A549 treated with AZD9567 at 1 μM for 4 hours (cell line): ENCODE results near the gene PATE4. TPM values are rescaled to one million over a fixed set of nuclear protein-coding genes. Genes with fewer than 3 reads are reported as not detected.

ENCODE experiments used
- total RNA-seq: library from RNA; stranded (reverse); fragments of 200-300 nt; extraction: Qiagen RNA extraction; gene quantifications from 5 replicates; pipeline ENCODE4 v1.2.3, GENCODE V29; 2022; ENCODE audit not compliant: insufficient read depth

PATE4 gene, protein sequence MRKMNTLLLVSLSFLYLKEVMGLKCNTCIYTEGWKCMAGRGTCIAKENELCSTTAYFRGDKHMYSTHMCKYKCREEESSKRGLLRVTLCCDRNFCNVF
- not detected in 5 replicates for total RNA-seq

DNA sequence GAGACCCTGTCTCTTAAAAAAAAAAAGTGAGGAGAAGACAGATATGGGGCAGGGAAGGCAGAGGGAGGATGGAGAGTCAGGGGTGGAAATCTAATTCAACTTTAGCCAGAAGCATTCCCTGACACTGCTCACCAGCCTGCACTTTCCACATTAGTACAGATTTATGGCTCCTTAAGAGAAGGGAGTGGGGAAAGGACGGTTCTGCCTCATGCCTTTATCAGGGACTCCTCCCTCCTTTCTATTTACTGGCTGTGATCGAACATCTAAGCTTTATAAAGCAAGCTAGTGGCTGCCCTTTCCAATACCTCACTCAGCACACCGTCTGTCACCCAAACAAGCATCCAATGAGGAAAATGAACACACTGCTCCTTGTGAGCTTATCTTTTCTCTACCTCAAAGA lies at the start of gene PATE4:
PATE4 (plus strand) TSS at position 301 of the 400 bp plus-strand sequence; CDS start at position 345, 44 bp downstream.

DNA sequence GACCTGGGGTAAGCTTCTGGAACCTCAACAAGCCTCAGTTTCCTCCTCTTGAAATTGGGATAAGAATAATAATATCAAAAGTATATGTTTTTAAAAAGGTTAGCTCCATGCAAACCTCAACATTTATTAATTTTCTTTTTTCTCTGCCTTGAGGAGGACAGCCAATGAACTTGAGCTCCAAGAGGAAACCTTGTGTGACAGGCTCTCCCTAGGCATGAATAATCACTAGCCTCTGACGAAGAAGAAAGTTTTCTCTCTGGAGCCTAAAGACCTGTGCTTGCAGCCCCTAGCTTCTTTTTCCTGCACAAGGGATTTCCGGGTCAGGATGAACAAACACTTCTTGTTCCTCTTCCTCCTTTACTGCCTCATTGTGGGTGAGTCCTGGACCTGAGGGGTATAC lies 45.3 kb upstream of the PATE4 start, which contains the start of gene PATE3:
PATE3 (plus strand) TSS at position 301 of the 400 bp plus-strand sequence; CDS start at position 326, 25 bp downstream.

DNA sequence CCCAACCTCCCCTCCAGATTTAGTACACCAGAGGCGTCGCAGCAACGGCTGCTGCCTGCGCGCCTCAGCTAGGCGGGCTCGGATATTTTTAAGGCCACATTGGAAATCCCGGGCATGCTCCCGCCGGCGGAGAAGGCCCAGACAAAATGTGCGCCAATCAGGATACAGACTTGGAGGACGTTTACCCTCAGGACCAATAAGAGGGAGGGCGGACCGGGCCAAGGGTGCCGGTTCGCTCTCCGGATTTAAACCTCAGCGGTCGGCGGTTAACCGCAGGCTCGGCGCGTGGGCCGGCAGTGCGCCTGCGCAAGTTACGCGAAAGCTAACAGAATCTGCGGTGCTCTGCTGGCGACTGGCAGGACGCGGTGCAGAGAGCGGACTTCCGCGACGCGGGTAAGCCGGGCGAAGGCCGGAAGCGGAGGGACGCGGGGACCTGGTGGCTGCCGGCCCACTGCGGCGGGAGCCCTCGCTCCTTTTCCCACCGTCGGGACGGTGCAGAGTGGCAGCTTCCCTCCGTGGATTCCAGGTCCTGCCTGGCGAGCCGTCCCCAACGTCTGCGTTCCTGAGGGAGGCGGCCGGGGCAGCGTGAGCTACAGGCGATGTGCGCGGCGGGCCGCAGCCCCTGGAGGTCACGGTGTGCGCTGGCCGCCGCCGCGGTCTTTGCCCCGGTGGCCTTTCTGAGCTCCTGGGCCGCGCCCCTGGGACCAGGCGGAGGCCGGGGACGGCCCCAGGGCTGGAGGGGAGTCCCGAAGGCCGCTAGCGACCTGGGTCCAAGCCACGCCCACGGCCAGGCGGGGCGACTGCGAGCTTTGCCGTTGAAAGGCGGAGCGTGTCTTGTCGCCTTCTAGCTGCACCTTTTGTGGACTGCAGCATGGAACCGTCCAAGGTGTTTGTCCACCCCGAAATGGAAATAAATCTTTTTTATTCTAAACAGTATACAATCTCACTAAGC lies 54.5 kb downstream of the PATE4 start, which contains the start of gene HYLS1:
HYLS1 (plus strand) TSS at position 296 of the 952 bp plus-strand sequence. CDS start 11,701 bp downstream, outside the sequence.

Other genes with a start within 250 kb of the PATE4 start
- gene STT3A, start 240.5 kb upstream of the PATE4 start, total RNA-seq: 87.5 to 95.4 TPM (median 91.0 TPM) in 5 replicates
- 28.5 to 44.1 TPM (median 30.5 TPM) in 5 replicates for gene CHEK1, start 208.2 kb upstream of the PATE4 start, total RNA-seq
- gene ACRV1, start 152.5 kb upstream of the PATE4 start, total RNA-seq: 0.08 TPM in 1 of 5 replicates, not detected in the others
- gene PATE1, start 87.0 kb upstream of the PATE4 start, total RNA-seq: not detected in 5 replicates
- not detected in 5 replicates for gene PATE2, start 54.5 kb upstream of the PATE4 start, total RNA-seq
- not detected in 5 replicates for gene PATE3, start 45.2 kb upstream of the PATE4 start, total RNA-seq
- 12.4 to 14.0 TPM (median 13.3 TPM) in 5 replicates for gene HYLS1, start 54.4 kb downstream of the PATE4 start, total RNA-seq
- 7.2 to 10.6 TPM (median 8.0 TPM) in 5 replicates for gene PUS3, start 69.9 kb downstream of the PATE4 start, total RNA-seq
- gene DDX25, start 71.2 kb downstream of the PATE4 start, total RNA-seq: 0.07 to 0.14 TPM (median 0.08 TPM) in 3 of 5 replicates, not detected in the others
- gene VSIG10L2, start 112.7 kb downstream of the PATE4 start, total RNA-seq: not detected in 5 replicates
- gene CDON, start 229.6 kb downstream of the PATE4 start, total RNA-seq: 2.2 to 4.6 TPM (median 2.3 TPM) in 5 replicates